IMR-90 (cell line): ENCODE measurements around the gene KCP. TPM values are rescaled to one million over a fixed set of nuclear protein-coding genes. Genes with fewer than 3 reads are reported as not detected.

Experiments
- ATAC-seq: fragments of 200-7000 bp; cut with Tn5 transposase; 2 replicates; pipeline ENCODE4 v1.9.1; 2020; ENCODE audit warnings: low read depth, mild to moderate bottlenecking, moderate library complexity
- BruUV-seq: library from RNA; stranded (reverse); fragments of 400-500 nt; replicated peaks from 2 replicates; lab custom pipeline; 2021; lab: Mats Ljungman, UMichigan
- CTCF ChIA-PET: fragments of 300-600 bp; formaldehyde crosslinking; extraction: SDS; loops from one replicate; lab custom pipeline; 2021; ENCODE audit warnings: antibody characterized with exemption; lab: Yijun Ruan, JAX
- POLR2A ChIA-PET: fragments of 300-600 bp; sonication (Branson Sonifier 250); formaldehyde crosslinking; loops from one replicate; lab custom pipeline; 2022; ENCODE audit warnings: antibody characterized with exemption; ENCODE audit not compliant: unreplicated experiment; lab: Charles Lee
- DNase-seq: peaks from one replicate; pipeline ENCODE4 v3.0.0; 2013
- H2AFZ ChIP-seq: replicated peaks from 2 replicates; pipeline ENCODE3; 2013; ENCODE audit warnings: low read length, mild to moderate bottlenecking; ENCODE audit not compliant: poor library complexity
- H2AK5ac ChIP-seq: 2 replicates; pipeline ENCODE4 v1.6.1; 2013; ENCODE audit warnings: low read depth, low read length, inconsistent platforms
- H2AK9ac ChIP-seq: replicated peaks from 2 replicates; pipeline ENCODE3; 2013; ENCODE audit warnings: mild to moderate bottlenecking, low read depth, low read length, moderate library complexity; ENCODE audit not compliant: poor library complexity
- H2BK120ac ChIP-seq: 2 replicates; pipeline ENCODE4 v1.6.1; 2013; ENCODE audit warnings: low read depth, low read length, inconsistent platforms
- H2BK15ac ChIP-seq: 3 replicates; pipeline ENCODE4 v1.6.1; 2013; ENCODE audit warnings: low read depth, low read length, inconsistent platforms
- H2BK20ac ChIP-seq: 2 replicates; pipeline ENCODE4 v1.6.1; 2013; ENCODE audit warnings: low read depth, mild to moderate bottlenecking, inconsistent platforms, low read length, moderate library complexity
- H2BK5ac ChIP-seq: 2 replicates; pipeline ENCODE4 v1.6.1; 2013; ENCODE audit warnings: mild to moderate bottlenecking, low read depth, low read length, inconsistent platforms; ENCODE audit not compliant: poor library complexity, severe bottlenecking
- H3K14ac ChIP-seq: replicated peaks from 2 replicates; pipeline ENCODE4 v1.6.1; 2013; ENCODE audit warnings: low read depth, low read length, inconsistent platforms
- H3K18ac ChIP-seq: 2 replicates; pipeline ENCODE4 v1.6.1; 2013; ENCODE audit warnings: low read depth, low read length, control low read depth
- H3K23ac ChIP-seq: 2 replicates; pipeline ENCODE4 v1.6.1; 2013; ENCODE audit warnings: low read depth, low read length, inconsistent platforms
- H3K27ac ChIP-seq: 2 replicates; pipeline ENCODE4 v1.5.1; 2013; ENCODE audit warnings: mild to moderate bottlenecking, control low read depth, low read length; ENCODE audit not compliant: insufficient read depth
- H3K27me3 ChIP-seq: 2 replicates; pipeline ENCODE4 v1.6.1; 2013; ENCODE audit warnings: low read length; ENCODE audit not compliant: control insufficient read depth, insufficient read depth
- H3K36me3 ChIP-seq: 2 replicates; pipeline ENCODE4 v1.6.1; 2013; ENCODE audit warnings: low read length, mixed read lengths; ENCODE audit not compliant: control insufficient read depth, insufficient read depth
- H3K4ac ChIP-seq: 2 replicates; pipeline ENCODE4 v1.6.1; 2013; ENCODE audit warnings: low read depth, low read length, inconsistent platforms
- H3K4me1 ChIP-seq: 2 replicates; pipeline ENCODE4 v1.6.1; 2013; ENCODE audit warnings: low read length, mixed read lengths; ENCODE audit not compliant: control insufficient read depth, insufficient read depth
- H3K4me2 ChIP-seq: 2 replicates; pipeline ENCODE4 v1.6.1; 2013; ENCODE audit warnings: low read depth, mild to moderate bottlenecking, control low read depth, low read length, moderate library complexity
- H3K4me3 ChIP-seq: 2 replicates; pipeline ENCODE4 v1.5.1; 2013; ENCODE audit warnings: low read depth, mild to moderate bottlenecking, control low read depth, low read length, moderate library complexity; ENCODE audit not compliant: insufficient read depth
- H3K56ac ChIP-seq: 2 replicates; pipeline ENCODE4 v1.6.1; 2013; ENCODE audit warnings: low read length, inconsistent platforms; ENCODE audit not compliant: insufficient read depth; ENCODE audit errors: extremely low read depth
- H3K79me1 ChIP-seq, 2 experiments: 2 replicates each; pipeline ENCODE4 v1.6.1; 2013; ENCODE audit warnings: low read length in 2 of 2, inconsistent platforms in 1 of 2, low read depth in 1 of 2
- H3K9ac ChIP-seq: 2 replicates; pipeline ENCODE4 v1.6.1; 2013; ENCODE audit warnings: low read depth, low read length, control low read depth
- H3K9me1 ChIP-seq: 2 replicates; pipeline ENCODE4 v1.6.1; 2013; ENCODE audit warnings: low read length, inconsistent platforms; ENCODE audit not compliant: insufficient read depth
- H3K9me3 ChIP-seq: 2 replicates; pipeline ENCODE4 v1.6.1; 2013; ENCODE audit warnings: low read length; ENCODE audit not compliant: control insufficient read depth, insufficient read depth
- H4K20me1 ChIP-seq: 2 replicates; pipeline ENCODE4 v1.6.1; 2013; ENCODE audit warnings: low read length, inconsistent platforms; ENCODE audit not compliant: insufficient read depth
- H4K5ac ChIP-seq: 2 replicates; pipeline ENCODE4 v1.6.1; 2013; ENCODE audit warnings: mild to moderate bottlenecking, low read depth, low read length, control low read depth
- H4K8ac ChIP-seq, 2 experiments: 2 replicates each; pipeline ENCODE4 v1.6.1; 2013; ENCODE audit warnings: low read depth in 2 of 2, low read length in 2 of 2, control low read depth in 1 of 2, inconsistent platforms in 1 of 2
- H4K91ac ChIP-seq: 2 replicates; pipeline ENCODE4 v1.6.1; 2013; ENCODE audit warnings: low read depth, low read length, inconsistent platforms; ENCODE audit not compliant: insufficient read depth
- CHD1 ChIP-seq: IDR thresholded peaks from 2 replicates; pipeline ENCODE4 v1.6.1; 2012; ENCODE audit warnings: low read depth, low read length, improper control_type of control experiment
- CTCF ChIP-seq: conservative IDR thresholded peaks from 2 replicates; pipeline ENCODE4 v1.5.1; 2012; ENCODE audit warnings: mild to moderate bottlenecking, low read depth, low read length, improper control_type of control experiment
- FOS ChIP-seq: fragments of 150-350 bp; IDR thresholded peaks from 2 replicates; pipeline ENCODE4 v1.6.1; 2016; ENCODE audit warnings: low read depth, low read length
- MAZ ChIP-seq: IDR thresholded peaks from 2 replicates; pipeline ENCODE4 v1.6.1; 2012; ENCODE audit warnings: low read depth, mild to moderate bottlenecking, low read length, improper control_type of control experiment, moderate library complexity, borderline replicate concordance
- MXI1 ChIP-seq: IDR thresholded peaks from 2 replicates; pipeline ENCODE4 v1.6.1; 2012; ENCODE audit warnings: low read depth, mild to moderate bottlenecking, low read length, moderate library complexity, borderline replicate concordance
- RAD21 ChIP-seq: IDR thresholded peaks from 2 replicates; pipeline ENCODE4 v1.6.1; 2012; ENCODE audit warnings: low read length, improper control_type of control experiment
- RCOR1 ChIP-seq: IDR thresholded peaks from 2 replicates; pipeline ENCODE4 v1.6.1; 2012; ENCODE audit warnings: mild to moderate bottlenecking, low read length, improper control_type of control experiment; ENCODE audit not compliant: insufficient replicate concordance
- RFX5 ChIP-seq: IDR thresholded peaks from 2 replicates; pipeline ENCODE4 v1.8.0; 2012; ENCODE audit warnings: low read depth, mild to moderate bottlenecking, low read length, moderate library complexity
- SMC3 ChIP-seq: fragments of 150-350 bp; IDR thresholded peaks from 2 replicates; pipeline ENCODE4 v1.6.1; 2016; ENCODE audit warnings: low read depth, mild to moderate bottlenecking, antibody characterized with exemption, low read length, moderate library complexity
- WGBS, 2 experiments: methylation state at CpG; one replicate each; pipeline versions ENCODE4 v1.1.5 to v1.1.7; 2013; ENCODE audit warnings: missing lambda C conversion rate in 2 of 2; ENCODE audit not compliant: insufficient read length in 1 of 2; ENCODE audit errors: extremely low coverage in 2 of 2; 5-methylcytosine and 5-hydroxymethylcytosine counted together
- dilution Hi-C: fragments of 300-500 bp; cut with HindIII; formaldehyde crosslinking; loops from one replicate; pipeline ENCODE4 v1.14.3; 2018; ENCODE audit warnings: low sequenced_read_pairs; ENCODE audit not compliant: unreplicated experiment
- in situ Hi-C: fragments of 300-500 bp; cut with MboI; formaldehyde crosslinking; loops from 3 replicates; pipeline ENCODE4 v1.14.3; 2019; ENCODE audit warnings: low sequenced_read_pairs, inconsistent platforms, mixed read lengths
- intact Hi-C: fragments of 100-400 bp; cut with micrococcal nuclease; formaldehyde crosslinking; loops from 2 replicates; pipeline ENCODE4 v1.10.0; 2022
- polyA plus RNA-seq, 3 experiments: library from polyadenylated mRNA; depleted of rRNA; stranded (reverse); fragments of >200 nt; gene quantifications; 2 replicates each; pipeline ENCODE4 v1.2.3, GENCODE V29; 2012; ENCODE audit warnings: low replicate concordance in 1 of 3
- total RNA-seq: library from RNA; depleted of rRNA; stranded (reverse); fragments of >200 nt; gene quantifications from 2 replicates; pipeline ENCODE4 v1.2.3, GENCODE V29; 2012
- TF ChIP-seq, protein P1 (sequence below): fragments of 150-350 bp; IDR thresholded peaks from 2 replicates; pipeline ENCODE4 v1.6.1; 2016; ENCODE audit warnings: low read depth, mild to moderate bottlenecking, low read length, moderate library complexity, borderline replicate concordance

KCP gene
- total and polyA plus RNA-seq, 2 of the 4 experiments (the other 2 are of a cell fraction): 0.03 TPM; not detected in 1

GRCh38 chr7:128854396-128854795 is 56.1 kb downstream of the KCP start:
- Histone ChIP-seq H3K4me3 (no peak overlapping the region), H3K27ac (no peak overlapping the region), H3K27me3 (no peaks in the 10 kb centered on the region), H4K8ac (no peak overlapping the region), H3K4me2 (no peak overlapping the region), H3K4ac (no peak overlapping the region), H3K18ac (no peak overlapping the region), H4K20me1 (peaks cover 50% of the 10 kb centered on the region), H4K5ac (no peak overlapping the region), H3K56ac (no peak overlapping the region), H3K9me3 (no peaks in the 10 kb centered on the region), H3K9me1 (no peaks in the 10 kb centered on the region), H2BK15ac (no peak overlapping the region), H2AK9ac (peak overlapping the region; percentile 42), H2AK5ac (no peak overlapping the region), H3K23ac (no peak overlapping the region), H2BK20ac (no peak overlapping the region), H3K4me1 (no peaks in the 10 kb centered on the region), H3K14ac (no peak overlapping the region), H4K91ac (no peak overlapping the region), H3K36me3 (peaks cover 85% of the 10 kb centered on the region), H3K9ac (no peak overlapping the region), H2BK120ac (no peak overlapping the region), H2AFZ (no peak overlapping the region), H2BK5ac (no peak overlapping the region), H3K79me1 (peaks cover 23 to 38% of the 10 kb centered on the region in 2 experiments)
- dilution Hi-C loops: no loop called here
- intact Hi-C loops: no loop called here
- TF ChIP-seq MAZ (no peak), RFX5 (no peak), FOS (no peak), RCOR1 (no peak), MXI1 (no peak), CTCF (no peak), CHD1 (no peak), RAD21 (no peak), SMC3 (no peak)
- TF ChIP-seq, protein P1, sequence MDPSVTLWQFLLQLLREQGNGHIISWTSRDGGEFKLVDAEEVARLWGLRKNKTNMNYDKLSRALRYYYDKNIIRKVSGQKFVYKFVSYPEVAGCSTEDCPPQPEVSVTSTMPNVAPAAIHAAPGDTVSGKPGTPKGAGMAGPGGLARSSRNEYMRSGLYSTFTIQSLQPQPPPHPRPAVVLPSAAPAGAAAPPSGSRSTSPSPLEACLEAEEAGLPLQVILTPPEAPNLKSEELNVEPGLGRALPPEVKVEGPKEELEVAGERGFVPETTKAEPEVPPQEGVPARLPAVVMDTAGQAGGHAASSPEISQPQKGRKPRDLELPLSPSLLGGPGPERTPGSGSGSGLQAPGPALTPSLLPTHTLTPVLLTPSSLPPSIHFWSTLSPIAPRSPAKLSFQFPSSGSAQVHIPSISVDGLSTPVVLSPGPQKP: no peak
- in situ Hi-C loops: no loop called here
- BruUV-seq: no TSS peak
- DNase-seq: no peak
- ATAC-seq: no peak
- WGBS, 2 experiments: 94% methylated on average over 17 of the region's 21 CpGs; no CpG with 5 or more reads in 1 of the 2 experiments
- CTCF ChIA-PET: no interaction called here
- POLR2A ChIA-PET: no interaction called here
